GM19455 (cell line): ENCODE measurements around the gene ACTN4.

Experiments used
- ATAC-seq: cut with Tn5 transposase; IDR thresholded peaks from one replicate; pipeline ENCODE4 v1.9.1; 2021; ENCODE audit not compliant: unreplicated experiment

ACTN4 gene

GRCh38 chr19:38708413-38709024 is 61.1 kb downstream of the ACTN4 start:
- no peak for ATAC-seq

GRCh38 chr19:38709119-38709518 is 61.7 kb downstream of the ACTN4 start:
- no peak for ATAC-seq

GRCh38 chr19:38709671-38710415 is 62.4 kb downstream of the ACTN4 start:
- no peak for ATAC-seq

DNA sequence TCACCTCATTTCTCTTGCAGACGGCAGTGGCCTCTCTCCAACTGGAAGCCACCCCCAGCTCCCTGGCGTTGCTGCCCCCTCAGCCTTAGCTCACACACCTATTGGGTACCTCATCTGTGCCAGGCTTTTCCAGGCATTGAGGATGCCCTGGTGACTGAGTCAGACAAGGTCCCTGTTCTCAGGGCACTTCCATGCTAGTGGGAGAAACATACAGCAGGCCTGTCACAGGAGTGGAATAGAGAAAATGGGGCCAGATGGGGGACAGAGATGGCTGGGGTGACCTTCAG is 62.9 kb downstream of the ACTN4 start:
- no peak for ATAC-seq

GRCh38 chr19:38710928-38711725 is 63.7 kb downstream of the ACTN4 start:
- no peak for ATAC-seq

- ATAC-seq: no peak
These were observed 64.3 kb downstream of the ACTN4 start for GRCh38 chr19:38711726-38712153.

DNA sequence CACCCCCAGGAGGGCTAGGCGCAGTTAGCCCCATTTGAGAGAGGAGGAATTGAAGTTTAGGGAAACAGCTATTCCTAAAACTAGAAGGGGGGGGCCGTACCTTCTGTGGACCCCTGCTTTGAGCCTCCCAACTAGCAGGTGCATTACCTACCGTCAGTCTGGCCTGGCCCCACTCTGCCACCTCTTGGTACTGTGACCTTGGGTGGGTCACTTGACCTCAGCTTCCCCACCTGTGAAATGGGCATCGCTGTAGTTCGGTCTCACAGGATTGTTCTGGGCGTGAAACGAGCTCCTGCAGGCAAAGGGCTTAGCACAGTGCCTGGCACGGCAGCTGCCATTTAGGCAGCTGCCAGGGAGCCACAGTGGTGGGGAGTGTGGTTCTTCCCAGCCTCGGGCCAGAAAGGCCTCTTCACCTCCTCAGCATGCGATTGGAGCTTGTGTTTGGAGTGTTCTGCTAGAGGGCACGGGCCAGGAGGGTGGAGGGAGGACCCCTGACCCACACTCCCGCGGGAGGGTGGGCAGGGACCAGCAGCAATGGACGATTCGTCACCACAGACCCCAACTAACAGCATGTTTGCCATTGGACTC is 64.8 kb downstream of the ACTN4 start:
- no peak for ATAC-seq

GRCh38 chr19:38713227-38713649 is 65.8 kb downstream of the ACTN4 start:
- ATAC-seq: no peak

GRCh38 chr19:38713865-38714264 is 66.4 kb downstream of the ACTN4 start:
- no peak for ATAC-seq

GRCh38 chr19:38714354-38714778 is 66.9 kb downstream of the ACTN4 start:
- ATAC-seq: no peak

- ATAC-seq: no peak
These were observed 68.1 kb downstream of the ACTN4 start for GRCh38 chr19:38715555-38715954.

DNA sequence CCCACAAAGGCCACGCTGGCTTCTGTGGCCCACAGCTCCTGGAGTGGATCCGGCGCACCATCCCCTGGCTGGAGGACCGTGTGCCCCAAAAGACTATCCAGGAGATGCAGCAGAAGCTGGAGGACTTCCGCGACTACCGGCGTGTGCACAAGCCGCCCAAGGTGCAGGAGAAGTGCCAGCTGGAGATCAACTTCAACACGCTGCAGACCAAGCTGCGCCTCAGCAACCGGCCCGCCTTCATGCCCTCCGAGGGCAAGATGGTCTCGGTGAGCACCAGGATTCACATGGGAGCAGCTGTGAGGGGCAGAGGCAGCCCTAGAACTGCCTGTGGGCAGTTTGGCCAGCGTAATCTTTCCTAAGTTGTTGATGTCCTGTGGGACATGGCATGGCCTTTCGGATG is 69.6 kb downstream of the ACTN4 start:
- no peak for ATAC-seq

GRCh38 chr19:38717855-38718254 is 70.4 kb downstream of the ACTN4 start:
- no peak for ATAC-seq

DNA sequence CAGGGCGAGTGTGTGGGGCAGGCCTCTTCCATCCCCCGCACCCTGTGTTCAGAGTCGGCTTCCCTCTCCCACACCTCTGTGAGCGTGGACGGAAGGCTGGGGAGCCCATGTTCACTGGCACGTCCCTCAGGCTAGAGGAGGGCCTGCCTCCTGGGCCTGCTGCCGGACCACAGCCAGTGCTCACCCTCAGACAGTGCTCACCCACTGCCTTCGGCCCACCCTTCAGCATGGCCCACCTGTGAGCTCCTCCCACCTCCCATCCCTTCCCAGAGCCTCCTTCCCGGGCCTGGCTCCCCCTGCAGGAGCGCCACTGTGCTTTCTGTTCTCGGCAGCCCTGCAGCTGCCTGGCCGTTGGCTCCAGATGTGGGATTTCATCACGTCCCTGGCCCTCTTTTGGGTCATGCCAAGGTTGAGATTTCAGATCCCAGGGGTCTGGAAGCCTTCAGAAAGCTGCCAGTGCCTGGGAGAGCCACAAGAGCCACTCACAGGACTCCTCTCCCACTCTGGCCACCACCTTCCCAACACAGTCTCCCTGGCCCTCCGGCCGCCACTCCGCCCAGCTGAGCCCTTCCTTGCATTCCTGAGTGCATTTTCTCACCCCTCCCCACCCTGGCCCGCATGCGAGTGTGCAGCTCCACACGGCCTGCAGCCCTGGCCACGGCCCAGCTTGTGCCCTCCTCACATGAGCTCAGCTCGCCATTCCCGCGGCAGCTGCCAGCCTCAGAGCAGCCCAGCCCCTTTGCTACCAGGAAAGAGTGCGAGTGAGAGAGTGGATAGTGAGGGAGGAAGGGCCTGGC is 71.5 kb downstream of the ACTN4 start:
- no peak for ATAC-seq

DNA sequence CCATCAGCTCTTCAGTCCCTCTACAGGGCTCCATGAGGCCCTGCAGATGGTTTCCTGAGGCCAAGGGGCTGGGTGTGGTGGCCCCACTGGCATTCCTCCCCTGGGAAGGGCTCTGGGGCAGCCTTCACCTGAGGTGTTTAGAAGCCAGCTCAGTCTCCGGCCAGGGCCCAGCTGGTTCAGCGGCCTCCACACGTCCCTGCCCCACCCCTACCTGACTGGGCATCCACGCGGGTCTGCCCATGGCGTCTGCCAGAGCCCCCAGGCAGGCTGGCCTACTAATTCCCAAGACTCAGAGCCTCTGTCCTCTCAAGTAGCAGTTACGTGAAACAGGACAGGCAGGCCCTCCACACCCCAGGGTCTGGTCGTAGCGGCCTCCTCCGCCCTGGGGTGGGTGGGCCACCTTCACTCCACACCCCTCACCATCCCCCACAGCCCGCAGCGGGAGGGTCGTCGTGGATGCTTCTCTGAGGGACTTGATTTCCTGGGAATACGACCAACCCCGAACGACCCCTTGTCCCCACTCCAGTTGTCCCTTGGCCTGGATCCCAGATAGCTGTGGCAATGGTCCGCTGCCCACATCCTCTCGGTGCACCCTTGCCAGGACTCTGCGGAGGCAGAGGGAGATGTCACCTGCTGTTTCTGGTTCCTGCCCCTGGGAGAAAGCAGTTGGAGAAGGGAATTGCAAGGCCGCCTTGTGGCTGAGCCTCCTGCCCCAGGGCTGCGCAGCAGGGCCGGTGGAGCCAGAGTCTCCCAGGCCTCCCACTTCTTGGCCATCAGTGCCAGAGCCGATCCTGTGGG is 72.5 kb downstream of the ACTN4 start:
- ATAC-seq: no peak

GRCh38 chr19:38720559-38721236 is 73.2 kb downstream of the ACTN4 start:
- ATAC-seq: no peak

DNA sequence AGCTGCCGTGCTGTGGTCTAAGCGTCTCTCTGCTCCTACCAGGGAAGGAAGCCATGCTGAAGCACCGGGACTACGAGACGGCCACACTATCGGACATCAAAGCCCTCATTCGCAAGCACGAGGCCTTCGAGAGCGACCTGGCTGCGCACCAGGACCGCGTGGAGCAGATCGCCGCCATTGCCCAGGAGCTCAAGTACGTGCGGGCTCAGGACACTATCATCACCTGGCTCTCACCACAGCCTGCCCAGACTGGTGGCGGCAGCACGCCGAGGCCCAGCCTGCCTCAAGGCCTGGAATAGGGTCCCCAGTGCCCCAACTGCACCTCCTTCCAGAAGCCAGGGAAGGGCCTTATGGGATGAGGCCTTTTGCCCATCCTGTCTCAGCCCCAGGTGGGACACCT is 74.0 kb downstream of the ACTN4 start:
- ATAC-seq: no peak

DNA sequence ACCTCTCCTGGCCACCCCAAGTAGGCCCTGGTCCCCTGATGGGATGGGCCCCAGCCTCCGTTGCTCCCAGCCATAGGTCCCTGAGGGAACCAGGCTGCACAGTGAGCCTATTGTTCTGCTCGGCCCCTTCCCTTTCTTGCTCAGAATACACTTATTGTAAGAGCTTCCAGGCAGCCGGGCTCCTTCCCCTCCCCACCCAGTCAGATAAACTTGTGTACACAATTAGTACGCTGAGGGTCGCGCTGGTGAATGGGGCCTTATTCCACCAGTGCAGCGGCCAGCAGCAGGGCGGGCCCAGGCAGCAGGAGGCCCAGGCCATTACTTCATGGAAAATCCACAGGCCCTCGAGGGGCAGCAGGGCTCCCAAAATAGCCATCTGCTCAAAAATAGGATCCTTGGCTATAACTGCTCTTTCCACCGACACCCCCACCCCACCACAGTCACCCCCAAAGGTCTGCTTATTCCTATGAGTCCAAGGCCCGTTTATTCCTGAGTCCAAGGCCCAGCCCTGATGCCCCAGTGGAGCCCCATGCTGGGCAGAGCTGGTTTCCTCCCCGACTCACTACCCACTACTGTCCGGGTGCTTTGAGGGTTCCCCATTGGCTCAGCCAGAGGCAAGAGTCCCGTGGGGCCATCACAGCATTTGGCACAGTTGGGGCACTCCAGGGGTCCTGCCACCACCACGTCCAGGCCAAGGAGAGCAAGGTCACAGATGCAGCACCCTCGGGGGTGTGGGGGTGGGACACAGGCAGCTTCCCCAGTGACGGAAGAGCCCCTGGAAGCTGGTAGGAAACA is 74.7 kb downstream of the ACTN4 start:
- ATAC-seq: no peak
